ENCODE results near the gene BDKRB1.

Gene BDKRB1

DNA sequence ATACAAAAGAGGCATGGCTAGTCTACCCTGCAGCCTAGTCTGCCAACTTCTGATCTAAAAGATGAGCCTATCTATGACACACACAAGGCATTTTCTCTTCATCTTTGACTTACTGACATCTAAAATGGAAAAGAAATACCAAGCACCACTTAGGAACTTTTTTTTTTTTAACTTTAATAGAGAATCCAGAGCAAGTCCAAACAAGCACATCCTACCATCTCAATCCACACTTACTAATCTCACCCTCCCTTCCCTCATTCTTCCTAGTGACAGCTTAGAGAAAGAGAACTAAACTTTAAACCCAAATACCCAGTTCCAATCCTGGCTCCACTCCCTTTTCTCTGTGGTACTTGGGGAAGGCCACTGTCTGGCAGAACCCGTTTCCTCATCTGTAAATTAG is 31.8 kb downstream of the BDKRB1 start:
- H3K27me3 ChIP-seq, result no peaks in the 10 kb centered on the region
- TF ChIP-seq Cebpa-rat (IDR thresholded peaks at IDR 0.05), result no peak
- peaks cover 55% of the 10 kb centered on the region for H3K36me3 ChIP-seq
- no peaks in the 10 kb centered on the region for H3K9me3 ChIP-seq
- H3K4me1 ChIP-seq, result no peaks in the 10 kb centered on the region
- no peak overlapping the region for H3K9ac ChIP-seq
- no peak overlapping the region for H3K4me2 ChIP-seq
- no peaks in the 10 kb centered on the region for H4K20me1 ChIP-seq
- no peak overlapping the region for H3K4me3 ChIP-seq
- H3K27ac ChIP-seq, result no peak overlapping the region

DNA sequence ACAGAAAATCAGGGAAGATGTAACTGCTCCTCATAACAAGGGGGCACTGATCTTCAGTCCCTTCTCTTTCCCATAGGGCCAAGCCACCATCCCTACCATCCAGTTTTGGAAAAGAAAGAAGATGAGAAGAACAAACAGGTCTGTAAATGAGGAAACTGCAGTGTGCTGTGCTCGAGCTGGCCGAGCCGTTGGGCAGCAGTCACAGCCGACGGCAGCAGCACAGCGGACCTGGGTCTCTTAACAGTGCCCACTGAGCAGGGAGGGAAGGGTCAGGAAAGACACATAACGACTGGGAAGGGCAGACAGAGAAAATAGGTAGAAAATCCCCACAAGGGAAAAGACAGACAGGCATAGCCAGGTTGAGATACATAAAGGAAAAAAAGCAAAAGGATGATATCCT is 38.2 kb downstream of the BDKRB1 start:
- TF ChIP-seq Cebpa-rat (IDR thresholded peaks at IDR 0.05), result no peak
- no peak overlapping the region for H3K4me3 ChIP-seq
- no peaks in the 10 kb centered on the region for H3K27me3 ChIP-seq
- H3K27ac ChIP-seq, result no peak overlapping the region
- H3K36me3 ChIP-seq, result peaks cover 35% of the 10 kb centered on the region
- no peak overlapping the region for H3K4me2 ChIP-seq
- H4K20me1 ChIP-seq, result no peaks in the 10 kb centered on the region
- H3K9me3 ChIP-seq, result no peaks in the 10 kb centered on the region
- H3K9ac ChIP-seq, result no peak overlapping the region
- no peaks in the 10 kb centered on the region for H3K4me1 ChIP-seq

DNA sequence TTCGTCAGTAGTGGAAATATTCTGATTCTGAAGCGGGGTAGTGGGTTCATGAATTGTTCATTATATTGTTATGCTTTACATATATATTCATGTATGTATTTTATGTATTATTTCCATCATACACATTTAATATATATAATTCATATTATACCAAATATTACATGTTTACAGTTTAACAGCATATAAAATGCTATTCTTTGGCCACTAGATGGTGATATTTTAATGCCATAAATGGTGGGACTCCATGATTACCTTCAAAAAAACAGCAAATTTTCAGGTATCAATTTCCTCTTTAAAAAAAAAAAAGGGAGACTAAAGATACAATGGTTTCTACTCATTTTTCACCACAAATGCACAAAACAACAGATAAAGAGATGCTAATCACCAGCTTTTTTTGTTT is 41.0 kb downstream of the BDKRB1 start:
- H3K9ac ChIP-seq, result no peak overlapping the region

DNA sequence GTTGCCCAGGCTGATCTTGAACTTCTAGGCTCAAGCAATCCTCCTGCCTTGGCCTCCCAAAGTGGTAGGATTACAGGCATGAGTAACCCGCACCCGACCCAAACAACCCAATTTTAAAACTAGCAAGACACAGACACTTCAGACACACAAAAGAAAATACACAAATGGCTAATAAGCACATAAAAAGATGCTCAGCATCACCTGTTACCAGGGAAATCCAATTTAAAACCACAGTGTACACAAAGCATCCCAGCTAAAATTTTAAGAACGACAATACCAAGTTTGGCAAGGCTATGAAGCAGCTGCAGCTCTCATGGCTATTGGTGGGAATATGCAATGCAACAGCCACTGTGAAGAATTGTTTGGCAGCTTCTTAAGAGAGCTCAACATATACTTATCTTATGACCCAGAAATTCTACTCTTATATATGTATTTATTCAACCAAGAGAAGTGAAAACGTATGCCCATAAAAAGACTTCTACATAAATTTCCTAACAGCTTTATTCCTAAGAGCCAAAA is 42.0 kb downstream of the BDKRB1 start:
- H3K27me3 ChIP-seq, result no peaks in the 10 kb centered on the region
- H3K4me2 ChIP-seq, result no peak overlapping the region
- H3K4me1 ChIP-seq, result no peaks in the 10 kb centered on the region
- no peak for TF ChIP-seq Cebpa-rat (IDR thresholded peaks at IDR 0.05)
- no peaks in the 10 kb centered on the region for H4K20me1 ChIP-seq
- no peaks in the 10 kb centered on the region for H3K9me3 ChIP-seq
- no peak overlapping the region for H3K27ac ChIP-seq
- no peak overlapping the region for H3K9ac ChIP-seq
- H3K4me3 ChIP-seq, result no peak overlapping the region
- H3K36me3 ChIP-seq, result peaks cover 48% of the 10 kb centered on the region

More for the DNA sequence above, 41.0 kb downstream of the BDKRB1 start:
- Histone ChIP-seq H3K4me3 (no peak overlapping the region), H3K9me3 (no peaks in the 10 kb centered on the region), H3K4me2 (no peak overlapping the region), H4K20me1 (no peaks in the 10 kb centered on the region), H3K36me3 (peaks cover 40% of the 10 kb centered on the region), H3K4me1 (no peaks in the 10 kb centered on the region), H3K27ac (no peak overlapping the region), H3K27me3 (no peaks in the 10 kb centered on the region)
- no peak for TF ChIP-seq Cebpa-rat (IDR thresholded peaks at IDR 0.05)

GRCh38 chr14:96299441-96299840 is 43.4 kb downstream of the BDKRB1 start:
- Histone ChIP-seq H3K4me3 (no peak overlapping the region), H4K20me1 (no peaks in the 10 kb centered on the region), H3K9ac (no peak overlapping the region), H3K9me3 (no peaks in the 10 kb centered on the region), H3K27me3 (no peaks in the 10 kb centered on the region), H3K4me2 (no peak overlapping the region), H3K36me3 (peaks cover 54% of the 10 kb centered on the region), H3K27ac (no peak overlapping the region), H3K4me1 (peaks cover 8% of the 10 kb centered on the region)
- no peak for TF ChIP-seq Cebpa-rat (IDR thresholded peaks at IDR 0.05)

DNA sequence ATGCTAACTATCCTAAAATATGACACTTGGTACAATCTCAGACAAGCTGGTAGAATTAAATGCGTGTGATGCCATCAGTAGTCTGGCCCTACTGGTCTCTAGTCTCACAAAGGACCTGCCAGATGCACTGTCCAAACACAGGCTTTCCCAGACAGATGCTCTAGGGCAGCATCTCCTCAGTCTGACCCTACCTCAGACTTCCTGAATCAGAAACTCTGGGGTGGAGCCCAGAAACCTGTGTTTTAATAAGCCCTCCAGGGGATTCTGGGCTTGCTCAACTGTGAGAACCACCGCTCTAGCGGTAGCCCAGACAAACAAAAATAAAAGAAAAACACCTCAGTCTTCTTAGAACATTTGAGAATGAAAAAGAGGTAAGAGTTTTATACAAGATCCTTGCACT is 48.0 kb downstream of the BDKRB1 start:
- Histone ChIP-seq H3K36me3 (peaks cover 81% of the 10 kb centered on the region), H4K20me1 (no peaks in the 10 kb centered on the region), H3K27ac (no peak overlapping the region), H3K27me3 (no peaks in the 10 kb centered on the region), H3K4me3 (no peak overlapping the region), H3K9me3 (no peaks in the 10 kb centered on the region), H3K4me2 (peak overlapping the region; percentile 15; the same call in 1 of the 2 replicates), H3K4me1 (peaks cover 8% of the 10 kb centered on the region), H3K9ac (no peak overlapping the region)
- TF ChIP-seq Cebpa-rat (IDR thresholded peaks at IDR 0.05), result no peak

GRCh38 chr14:96304956-96305355 is 48.9 kb downstream of the BDKRB1 start:
- H3K4me3 ChIP-seq, result no peak overlapping the region
- H3K9me3 ChIP-seq, result no peaks in the 10 kb centered on the region
- H3K27ac ChIP-seq, result no peak overlapping the region
- H3K4me2 ChIP-seq, result no peak overlapping the region
- H3K36me3 ChIP-seq, result peaks cover 84% of the 10 kb centered on the region
- peaks cover 8% of the 10 kb centered on the region for H3K4me1 ChIP-seq
- no peak overlapping the region for H3K9ac ChIP-seq
- H4K20me1 ChIP-seq, result no peaks in the 10 kb centered on the region
- no peaks in the 10 kb centered on the region for H3K27me3 ChIP-seq
- no peak for TF ChIP-seq Cebpa-rat (IDR thresholded peaks at IDR 0.05)

DNA sequence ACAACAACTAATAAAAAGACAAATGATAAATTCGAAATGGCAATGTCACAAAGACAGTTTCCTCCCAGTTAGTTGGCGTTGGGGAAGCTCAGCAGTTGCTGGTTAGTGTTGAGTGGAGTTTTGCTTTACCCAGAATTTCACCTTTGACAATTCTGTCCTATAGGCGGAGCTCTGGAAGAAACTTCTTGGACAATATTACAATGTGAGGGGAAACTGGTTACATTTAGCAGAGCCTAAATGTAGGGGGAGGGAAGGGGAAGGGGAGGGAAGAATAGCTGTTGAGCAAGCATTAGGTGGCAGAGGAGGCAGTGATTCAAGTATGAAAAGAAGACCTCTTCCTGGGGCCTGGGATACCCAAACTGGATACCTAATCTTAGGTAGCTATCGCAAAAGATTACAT is 51.4 kb downstream of the BDKRB1 start:
- Histone ChIP-seq H3K36me3 (peaks cover 78% of the 10 kb centered on the region), H3K4me3 (no peak overlapping the region), H3K4me1 (peaks cover 8% of the 10 kb centered on the region), H4K20me1 (no peaks in the 10 kb centered on the region), H3K27me3 (no peaks in the 10 kb centered on the region), H3K27ac (no peak overlapping the region), H3K9ac (no peak overlapping the region), H3K4me2 (no peak overlapping the region), H3K9me3 (no peaks in the 10 kb centered on the region)
- TF ChIP-seq Cebpa-rat (IDR thresholded peaks at IDR 0.05), result no peak

GRCh38 chr14:96309133-96309895 is 53.3 kb downstream of the BDKRB1 start:
- Histone ChIP-seq H3K27ac (no peak overlapping the region), H3K36me3 (peaks cover 65% of the 10 kb centered on the region), H3K9ac (no peak overlapping the region), H3K9me3 (no peaks in the 10 kb centered on the region), H4K20me1 (no peaks in the 10 kb centered on the region), H3K4me3 (no peak overlapping the region), H3K27me3 (no peaks in the 10 kb centered on the region), H3K4me2 (no peak overlapping the region), H3K4me1 (peaks cover 2% of the 10 kb centered on the region)
- no peak for TF ChIP-seq Cebpa-rat (IDR thresholded peaks at IDR 0.05)

GRCh38 chr14:96309896-96310330 is 53.9 kb downstream of the BDKRB1 start:
- Histone ChIP-seq H3K27me3 (no peaks in the 10 kb centered on the region), H3K4me2 (no peak overlapping the region), H3K9me3 (no peaks in the 10 kb centered on the region), H3K36me3 (peaks cover 65% of the 10 kb centered on the region), H3K27ac (no peak overlapping the region), H3K4me3 (no peak overlapping the region), H3K9ac (no peak overlapping the region), H4K20me1 (no peaks in the 10 kb centered on the region), H3K4me1 (no peaks in the 10 kb centered on the region)
- TF ChIP-seq Cebpa-rat (IDR thresholded peaks at IDR 0.05), result no peak
